ENCODE measurements around the gene USP26.

- TF ChIP-seq CTCF (conservative IDR thresholded peaks at IDR 0.05) (no peak), ZFX (IDR thresholded peaks at IDR 0.05) (no peak)
Measured at GRCh38 chrX:133068461-133068860, 28.4 kb downstream of the USP26 start.

All from C4-2B (cell line).